Ovary (tissue), 9 donors: ENCODE results near the gene VPS33B. TPM values are rescaled to one million over a fixed set of nuclear protein-coding genes. Genes with fewer than 3 reads are reported as not detected.

Source experiments
- DNase-seq, 5 donors: peaks; one replicate each; pipeline ENCODE4 v3.0.0-alpha.2; 2019 to 2020
- H3K27ac ChIP-seq, 2 donors: fragments of 200-600 bp; one replicate each; pipeline versions ENCODE4 v1.5.1 to v1.8.0; 2019 to 2022
- H3K27me3 ChIP-seq: fragments of 200-600 bp; one replicate; pipeline ENCODE4 v1.8.0; 2022
- H3K36me3 ChIP-seq: fragments of 200-600 bp; sonication (generic); one replicate; pipeline ENCODE4 v1.5.1; 2019
- H3K4me1 ChIP-seq: one replicate; pipeline ENCODE4 v1.8.1; 2013; ENCODE audit warnings: mild to moderate bottlenecking, moderate library complexity; ENCODE audit not compliant: insufficient read depth
- H3K4me3 ChIP-seq: fragments of 200-600 bp; sonication (generic); one replicate; pipeline ENCODE4 v1.5.1; 2017
- H3K9me3 ChIP-seq, 2 donors: fragments of 200-600 bp in 1 of 2; sonication (generic) in 1 of 2; one replicate each; pipeline versions ENCODE4 v1.5.1 to v1.8.1; 2013 to 2019; ENCODE audit warnings: mild to moderate bottlenecking in 1 of 2, moderate library complexity in 1 of 2
- EP300 ChIP-seq: sonication (generic); formaldehyde crosslinking; IDR thresholded peaks from one replicate; pipeline ENCODE4 v1.6.1; 2017; ENCODE audit warnings: antibody characterized with exemption
- POLR2A ChIP-seq: fragments of 450-650 bp; IDR thresholded peaks from one replicate; pipeline ENCODE4 v1.6.1; 2017; ENCODE audit warnings: antibody characterized with exemption, mild to moderate bottlenecking, moderate library complexity
- WGBS, 3 donors: extraction: QIAGEN DNeasy Blood & Tissue Kit in 1 of 3; methylation state at CpG; one replicate each; pipeline versions ENCODE4 v1.1.5 to v1.1.7; 2013 to 2017; 5-methylcytosine and 5-hydroxymethylcytosine counted together
- intact Hi-C, 4 donors: fragments of 100-400 bp; cut with DNase I; formaldehyde crosslinking; loops; one replicate each; pipeline versions ENCODE4 v1.11.0 to v1.15.1; 2022 to 2023
- polyA plus RNA-seq, 2 donors: library from polyadenylated mRNA; stranded (reverse); fragments of 200-250 nt in 1 of 2; fragments of 350-450 nt in 1 of 2; fragmentation: Illumina TruSeq in 1 of 2; extraction: RNeasy Lipid Tissue Mini Kit (QIAGEN cat#74804) in 1 of 2; gene quantifications; one replicate each; pipeline ENCODE4 v1.2.3, GENCODE V29; 2013 to 2014
- total RNA-seq, 7 donors: library from RNA; depleted of rRNA in 2 of 7; stranded (reverse); fragments of >200 nt in 2 of 7; fragmentation: NEBNext Ultra II Directional in 3 of 7; extraction: Animal tissue kit (Norgen Biotek cat#: 25700) in 3 of 7; gene quantifications; one replicate each; pipeline versions ENCODE4 v1.1.0 to v1.2.4, GENCODE V29; 2016 to 2023
- TF ChIP-seq, protein P1 (sequence below), 3 donors: fragments of 450-650 bp in 2 of 3; fragments of 200-600 bp in 1 of 3; IDR thresholded peaks; one replicate each; pipeline versions ENCODE4 v1.5.1 to v1.8.0; 2016 to 2022; ENCODE audit warnings: antibody characterized with exemption in 3 of 3, mild to moderate bottlenecking in 1 of 3
- donor health status: DM: no; HTN: no; CAD: no; lungs with moderate emphysema.
- donor health status: DM: no; HTN: no; CAD: no.
- donor health status: Bipolar disorder and iron deficiency.
- donor health status: DM: yes; HTN: yes; CAD: no.
- donor health status: DM: no; HTN: no; CAD: no.
- donor health status: DM: yes; HTN: yes; CAD: no.

VPS33B gene
- total and polyA plus RNA-seq, 9 donors, result 8.5 to 17.4 (median 13.2) TPM

DNA sequence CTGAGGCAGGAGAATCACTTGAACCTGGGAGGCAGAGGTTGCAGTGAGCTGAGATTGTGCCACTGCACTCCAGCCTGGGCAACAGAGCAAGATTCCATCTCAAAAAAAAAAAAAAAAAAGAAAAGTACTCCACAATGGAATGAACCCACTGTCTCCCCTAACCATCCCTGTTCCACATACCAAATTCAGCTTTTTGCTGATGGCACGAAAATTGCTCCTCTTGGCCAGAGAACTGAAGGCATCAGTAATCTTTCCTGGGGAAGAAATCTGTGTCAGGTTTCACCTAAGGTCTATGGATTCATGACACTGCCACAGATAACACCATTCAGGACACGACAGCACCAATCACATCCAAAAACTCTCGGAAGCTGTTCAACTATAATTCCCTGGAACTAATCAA, 21.2 kb downstream of the VPS33B start:
- 87 to 93% (median 90%) methylated on average over 3 of the region's 3 CpGs for WGBS, 3 donors
- no peaks in the 10 kb centered on the region for H3K9me3 ChIP-seq
- H3K4me1 ChIP-seq, result no peaks in the 10 kb centered on the region
- no peaks in the 10 kb centered on the region for H3K27me3 ChIP-seq
- DNase-seq, result no peak
- no peaks in the 10 kb centered on the region for H3K36me3 ChIP-seq
- intact Hi-C loops, result no loop called here
- H3K27ac ChIP-seq, result no peak overlapping the region
- no peak for TF ChIP-seq EP300
- TF ChIP-seq POLR2A, result no peak
- TF ChIP-seq, protein P1, sequence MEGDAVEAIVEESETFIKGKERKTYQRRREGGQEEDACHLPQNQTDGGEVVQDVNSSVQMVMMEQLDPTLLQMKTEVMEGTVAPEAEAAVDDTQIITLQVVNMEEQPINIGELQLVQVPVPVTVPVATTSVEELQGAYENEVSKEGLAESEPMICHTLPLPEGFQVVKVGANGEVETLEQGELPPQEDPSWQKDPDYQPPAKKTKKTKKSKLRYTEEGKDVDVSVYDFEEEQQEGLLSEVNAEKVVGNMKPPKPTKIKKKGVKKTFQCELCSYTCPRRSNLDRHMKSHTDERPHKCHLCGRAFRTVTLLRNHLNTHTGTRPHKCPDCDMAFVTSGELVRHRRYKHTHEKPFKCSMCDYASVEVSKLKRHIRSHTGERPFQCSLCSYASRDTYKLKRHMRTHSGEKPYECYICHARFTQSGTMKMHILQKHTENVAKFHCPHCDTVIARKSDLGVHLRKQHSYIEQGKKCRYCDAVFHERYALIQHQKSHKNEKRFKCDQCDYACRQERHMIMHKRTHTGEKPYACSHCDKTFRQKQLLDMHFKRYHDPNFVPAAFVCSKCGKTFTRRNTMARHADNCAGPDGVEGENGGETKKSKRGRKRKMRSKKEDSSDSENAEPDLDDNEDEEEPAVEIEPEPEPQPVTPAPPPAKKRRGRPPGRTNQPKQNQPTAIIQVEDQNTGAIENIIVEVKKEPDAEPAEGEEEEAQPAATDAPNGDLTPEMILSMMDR (IDR thresholded peaks at IDR 0.05), result no peak
- H3K4me3 ChIP-seq, result no peak overlapping the region

- no peak for TF ChIP-seq POLR2A
- H3K27ac ChIP-seq, result no peak overlapping the region
- H3K9me3 ChIP-seq, result no peaks in the 10 kb centered on the region
- no peaks in the 10 kb centered on the region for H3K27me3 ChIP-seq
- no peak for DNase-seq
- 75 to 86% (median 85%) methylated on average over 8 of the region's 8 CpGs for WGBS, 3 donors
- intact Hi-C loops, result no loop called here
- H3K4me1 ChIP-seq, result no peaks in the 10 kb centered on the region
- no peak overlapping the region for H3K4me3 ChIP-seq
- no peaks in the 10 kb centered on the region for H3K36me3 ChIP-seq
Observed at GRCh38 chr15:90998737-90999136, 23.7 kb downstream of the VPS33B start.

GRCh38 chr15:90994417-90995311, 27.7 kb downstream of the VPS33B start, which contains the start of gene PRC1:
Gene PRC1, minus strand, starts transcription at chr15:90994535. Its CDS starts 118 bp downstream, at chr15:90994417.
- intact Hi-C loops, result no loop called here
- Histone ChIP-seq H3K27me3 (no peaks in the 10 kb centered on the region), H3K27ac (peak within 1 kb of the TSS; percentile 92 to 94), H3K4me1 (no peaks in the 10 kb centered on the region), H3K9me3 (no peaks in the 10 kb centered on the region), H3K4me3 (peak within 1 kb of the TSS; percentile 81), H3K36me3 (no peaks in the 10 kb centered on the region)
- WGBS, 3 donors, result 0 to 1% (median 0%) methylated on average over 65 to 75 of the region's 75 CpGs
- peak; percentile 98 to 99 (median 98) for DNase-seq
- TF ChIP-seq EP300 (no peak), POLR2A (peak; percentile 79)
- TF ChIP-seq, protein P1 (IDR thresholded peaks at IDR 0.05), result no peak

DNA sequence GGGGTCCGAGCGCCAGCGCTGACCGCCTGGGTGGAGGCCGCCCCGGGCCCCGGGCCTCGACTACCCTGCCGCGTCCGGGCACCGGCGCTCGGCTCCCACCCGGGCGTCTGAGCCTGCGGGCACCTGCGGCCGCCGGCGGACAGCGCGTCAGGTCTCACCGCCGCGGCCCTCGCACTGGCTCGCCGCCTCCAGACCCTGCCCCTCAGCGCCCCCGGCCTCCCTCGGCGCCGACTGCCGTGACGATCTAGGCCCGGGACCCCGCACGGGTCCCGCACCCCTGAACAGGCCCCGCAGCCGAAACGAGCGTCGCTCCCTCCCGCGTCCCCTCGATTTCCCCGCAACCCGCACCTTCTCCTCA, 28.4 kb downstream of the VPS33B start:
- H3K27ac ChIP-seq, result peak overlapping the region; percentile 92 to 94
- intact Hi-C loops, result no loop called here
- DNase-seq, result no peak
- H3K4me1 ChIP-seq, result no peaks in the 10 kb centered on the region
- TF ChIP-seq, protein P1 (IDR thresholded peaks at IDR 0.05), result peak in 1 of 3 donors; percentile 5
- no peak for TF ChIP-seq EP300
- peak overlapping the region; percentile 81 for H3K4me3 ChIP-seq
- WGBS, 3 donors, result 1 to 2% (median 1%) methylated on average over 32 to 50 of the region's 50 CpGs
- no peaks in the 10 kb centered on the region for H3K27me3 ChIP-seq
- H3K36me3 ChIP-seq, result no peaks in the 10 kb centered on the region
- H3K9me3 ChIP-seq, result no peaks in the 10 kb centered on the region

GRCh38 chr15:90991587-90992285, 30.7 kb downstream of the VPS33B start:
- H3K4me1 ChIP-seq, result no peaks in the 10 kb centered on the region
- no peaks in the 10 kb centered on the region for H3K36me3 ChIP-seq
- no peak overlapping the region for H3K27ac ChIP-seq
- no peak for DNase-seq
- no peak overlapping the region for H3K4me3 ChIP-seq
- TF ChIP-seq, protein P1 (IDR thresholded peaks at IDR 0.05), result no peak
- TF ChIP-seq EP300, result no peak
- H3K27me3 ChIP-seq, result no peaks in the 10 kb centered on the region
- 91 to 93% (median 93%) methylated on average over 6 of the region's 6 CpGs for WGBS, 3 donors
- H3K9me3 ChIP-seq, result no peaks in the 10 kb centered on the region
- intact Hi-C loops, result no loop called here
